HG02938 (cell line): ENCODE measurements around the gene PACS1.

Source experiments
- ATAC-seq: cut with Tn5 transposase; IDR thresholded peaks from one replicate; pipeline ENCODE4 v1.9.1; 2021; ENCODE audit warnings: mild to moderate bottlenecking, moderate library complexity; ENCODE audit not compliant: unreplicated experiment

PACS1 gene

GRCh38 chr11:66176650-66177049 lies 106.6 kb downstream of the PACS1 start:
- no peak for ATAC-seq

DNA sequence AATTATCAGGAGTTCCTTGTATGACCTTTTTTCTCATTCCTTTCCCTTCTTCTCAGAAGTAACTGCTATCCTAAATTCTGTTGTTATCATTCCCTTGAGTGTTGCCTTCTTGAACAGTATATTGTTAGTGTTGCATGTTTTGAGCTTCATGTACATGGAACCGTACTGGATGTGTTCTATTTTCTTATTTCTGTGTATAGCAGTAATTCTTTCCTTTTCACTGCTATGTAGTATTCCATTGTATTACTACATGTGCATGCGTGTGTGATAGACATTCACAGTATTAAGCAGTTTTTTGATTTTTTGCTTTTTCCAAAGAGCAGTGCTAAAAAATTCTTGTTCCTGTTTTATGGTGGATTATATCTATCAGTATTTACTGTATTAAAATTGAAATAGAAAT lies 108.1 kb downstream of the PACS1 start:
- ATAC-seq: no peak

GRCh38 chr11:66178871-66179270 lies 108.8 kb downstream of the PACS1 start:
- no peak for ATAC-seq

DNA sequence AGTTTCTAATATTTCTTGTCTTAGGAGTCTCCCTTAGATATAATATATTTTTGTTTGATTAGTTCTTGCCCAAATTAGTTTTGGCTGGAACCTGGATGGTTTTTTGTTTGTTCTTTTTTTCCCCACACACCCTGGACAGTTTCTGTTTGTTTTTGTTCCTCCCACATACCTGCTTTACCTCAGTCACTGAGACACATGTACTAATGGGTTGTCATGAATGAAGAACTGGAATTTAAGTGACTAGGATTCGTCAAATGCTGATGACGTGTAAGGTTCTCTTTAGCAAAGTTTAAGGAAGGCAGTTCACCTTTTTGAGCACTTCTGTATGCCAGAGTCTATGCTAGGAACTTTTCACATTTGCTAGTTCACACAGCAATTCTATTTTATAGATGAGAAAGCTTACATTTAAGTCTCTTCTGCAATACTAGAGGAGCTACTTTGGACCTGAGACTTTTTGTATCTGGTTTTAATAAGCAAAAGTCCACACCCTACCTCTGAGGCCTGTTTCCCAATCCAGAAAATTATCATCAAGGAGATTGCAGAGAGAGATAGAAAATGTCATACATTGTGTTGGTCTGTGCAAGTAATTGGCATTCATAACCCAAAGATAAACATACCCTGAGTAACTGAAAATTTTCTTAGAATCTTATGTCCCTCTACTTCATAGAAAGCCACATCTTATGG lies 111.7 kb downstream of the PACS1 start:
- no peak for ATAC-seq

DNA sequence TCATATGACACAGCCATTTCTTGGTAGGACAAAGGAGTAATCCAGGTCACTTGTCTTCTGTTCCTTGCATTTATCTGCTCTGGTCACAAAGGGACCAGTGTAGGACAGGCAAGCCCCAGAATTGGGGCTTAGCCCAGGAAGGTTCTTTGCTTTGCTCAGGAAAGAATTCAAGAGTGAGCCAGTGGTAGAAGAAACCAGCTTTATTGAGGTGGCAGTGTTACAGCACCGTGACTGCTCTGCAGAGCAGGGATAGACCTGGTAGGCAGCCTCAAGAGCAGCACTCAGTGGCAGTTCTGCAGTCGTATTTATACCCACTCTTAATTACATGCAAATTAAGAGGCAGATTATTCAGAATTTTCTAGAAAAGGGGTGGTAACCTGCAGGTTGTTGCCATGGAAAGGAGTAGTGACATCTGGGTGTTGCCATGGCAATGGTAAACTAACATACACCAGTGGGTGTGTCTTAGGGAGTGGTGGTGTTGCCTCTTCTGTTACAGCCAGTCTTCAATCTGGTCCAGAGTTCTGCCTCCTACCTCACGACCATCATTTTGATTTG lies 113.5 kb downstream of the PACS1 start:
- no peak for ATAC-seq

GRCh38 chr11:66184728-66185127 lies 114.7 kb downstream of the PACS1 start:
- no peak for ATAC-seq

- ATAC-seq: no peak
Observed at GRCh38 chr11:66186470-66186869, 116.4 kb downstream of the PACS1 start.

- ATAC-seq: no peak
Observed at GRCh38 chr11:66187453-66187852, 117.4 kb downstream of the PACS1 start.

DNA sequence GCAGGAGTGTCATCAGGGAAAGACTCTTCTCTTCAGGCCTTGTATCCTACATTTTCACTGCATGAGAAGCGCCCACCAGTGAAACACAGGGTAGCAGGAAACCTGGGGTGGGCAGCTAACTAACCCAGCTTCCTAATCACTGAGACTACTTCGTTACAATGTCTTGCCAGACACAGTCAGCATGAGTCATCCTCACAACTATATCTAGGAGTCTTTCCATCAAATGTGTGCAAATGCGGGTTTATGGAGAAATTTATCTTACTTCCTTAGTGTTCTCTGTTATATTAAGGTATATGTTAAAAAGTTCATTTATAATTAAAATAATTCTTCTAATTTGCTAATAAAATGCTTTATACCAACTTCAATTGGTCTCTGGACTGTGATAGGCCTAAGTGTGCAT lies 118.5 kb downstream of the PACS1 start:
- no peak for ATAC-seq

GRCh38 chr11:66189031-66189745 lies 119.1 kb downstream of the PACS1 start:
- ATAC-seq: no peak

- ATAC-seq: no peak
Observed at GRCh38 chr11:66190786-66191185, 120.7 kb downstream of the PACS1 start.

DNA sequence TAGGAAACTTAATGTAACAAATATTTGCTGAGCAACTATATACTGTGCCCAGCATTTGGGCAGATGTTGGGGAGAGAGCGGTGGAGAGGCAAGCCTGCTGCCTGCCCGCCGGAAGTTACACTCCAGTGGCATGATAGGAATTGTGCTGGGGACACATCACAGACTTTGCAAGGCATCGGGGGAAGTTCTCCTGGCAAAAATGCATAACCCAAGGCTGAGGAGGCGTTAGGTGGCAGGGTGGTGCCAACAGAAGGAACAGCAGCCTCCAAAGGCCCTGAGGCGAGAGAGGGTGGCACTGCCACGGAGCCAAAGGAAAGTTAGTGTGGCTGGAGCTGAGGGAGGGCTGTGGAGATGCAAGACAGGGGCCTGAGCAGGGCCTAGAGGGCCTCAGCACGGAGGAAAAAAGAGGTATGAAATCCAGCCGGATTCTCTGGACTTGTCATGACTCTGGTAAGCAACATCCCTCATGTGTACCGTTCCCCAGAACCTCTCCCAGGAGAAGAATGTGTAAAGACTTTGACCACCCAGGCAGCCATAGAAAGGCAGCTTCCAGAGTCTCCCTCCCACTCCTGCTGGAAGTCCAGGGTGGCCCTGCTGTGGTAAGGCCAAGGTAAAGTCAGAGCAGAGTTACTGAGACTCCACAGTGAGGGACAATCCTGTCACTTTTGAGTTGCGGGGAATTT lies 122.2 kb downstream of the PACS1 start:
- ATAC-seq: no peak

DNA sequence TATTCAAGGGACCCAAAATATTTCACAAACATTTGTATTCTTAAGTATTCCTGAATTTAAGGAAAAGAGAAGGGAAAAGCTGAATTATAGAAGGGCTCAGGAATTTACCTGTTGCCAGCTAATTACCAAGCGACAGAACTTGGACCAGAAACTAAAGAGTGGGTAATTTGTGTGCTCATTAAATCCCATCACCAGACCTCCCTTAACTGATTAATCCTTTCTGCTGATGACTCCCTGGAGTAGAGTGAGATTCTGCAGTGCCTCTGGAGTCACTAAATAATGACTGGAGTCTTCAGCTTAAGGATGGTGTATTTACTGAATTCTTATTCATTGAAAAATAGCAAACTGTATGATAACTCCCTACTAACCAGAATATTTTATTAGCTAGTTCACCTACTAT lies 124.3 kb downstream of the PACS1 start:
- no peak for ATAC-seq

DNA sequence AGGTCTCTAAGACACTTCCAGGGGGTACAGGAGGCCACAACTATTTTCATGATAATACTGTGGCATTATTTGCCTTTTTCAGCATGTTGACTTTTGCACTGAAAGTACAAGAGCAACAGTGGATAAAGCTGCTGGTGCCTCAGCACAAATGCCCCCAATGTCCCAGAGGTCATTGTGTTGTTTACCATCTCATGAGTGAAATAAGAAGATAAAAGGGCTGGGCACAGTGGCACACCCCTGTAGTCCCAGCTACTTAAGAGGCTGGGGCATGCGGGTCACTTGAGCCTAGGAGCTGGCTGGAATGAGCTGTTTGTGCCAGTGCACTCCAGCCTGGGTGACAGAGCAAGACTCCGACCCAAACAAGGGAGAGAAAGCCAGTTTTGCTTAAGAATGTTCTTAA lies 125.8 kb downstream of the PACS1 start:
- ATAC-seq: no peak

DNA sequence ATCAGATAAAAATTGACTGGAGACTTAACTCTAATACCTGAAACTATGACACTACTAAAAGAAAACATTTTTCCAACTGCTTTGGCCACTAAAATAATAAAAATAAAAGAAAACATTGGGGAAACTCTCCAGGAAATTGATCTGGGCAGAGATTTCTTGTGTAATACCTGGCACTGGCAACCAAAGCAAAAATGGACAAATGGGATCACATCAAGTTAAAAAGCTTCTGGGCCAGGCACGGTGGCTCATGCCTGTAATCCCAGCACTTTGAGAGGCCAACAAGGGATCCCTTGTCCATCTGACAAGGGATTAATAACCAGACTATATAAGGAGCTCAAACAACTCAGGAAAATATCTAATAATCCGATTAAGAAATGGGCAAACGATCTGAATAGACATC lies 133.8 kb downstream of the PACS1 start:
- no peak for ATAC-seq

GRCh38 chr11:66204412-66204811 lies 134.3 kb downstream of the PACS1 start:
- ATAC-seq: no peak

GRCh38 chr11:66207816-66208215 lies 137.7 kb downstream of the PACS1 start:
- no peak for ATAC-seq

- no peak for ATAC-seq
Observed at GRCh38 chr11:66211100-66211499, 141.0 kb downstream of the PACS1 start.

DNA sequence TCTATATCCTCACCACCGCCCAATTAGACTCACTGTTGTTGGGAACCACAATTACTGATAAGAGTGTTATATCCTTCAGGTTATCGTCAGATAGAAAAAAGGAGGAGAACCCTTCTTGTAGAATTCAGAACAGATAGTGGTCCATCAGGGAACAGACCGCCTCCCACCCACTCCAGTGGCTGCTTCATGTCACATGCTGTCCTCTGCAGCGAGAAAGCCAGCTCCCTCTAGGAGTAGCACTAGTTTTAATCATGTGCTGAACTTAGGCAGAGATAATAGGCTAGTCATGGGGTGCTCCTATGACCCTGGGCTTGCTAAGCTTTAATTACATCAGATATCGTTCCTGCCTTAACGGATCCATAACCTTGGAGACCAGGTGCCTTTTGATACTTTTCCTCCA lies 146.8 kb downstream of the PACS1 start:
- ATAC-seq: no peak

DNA sequence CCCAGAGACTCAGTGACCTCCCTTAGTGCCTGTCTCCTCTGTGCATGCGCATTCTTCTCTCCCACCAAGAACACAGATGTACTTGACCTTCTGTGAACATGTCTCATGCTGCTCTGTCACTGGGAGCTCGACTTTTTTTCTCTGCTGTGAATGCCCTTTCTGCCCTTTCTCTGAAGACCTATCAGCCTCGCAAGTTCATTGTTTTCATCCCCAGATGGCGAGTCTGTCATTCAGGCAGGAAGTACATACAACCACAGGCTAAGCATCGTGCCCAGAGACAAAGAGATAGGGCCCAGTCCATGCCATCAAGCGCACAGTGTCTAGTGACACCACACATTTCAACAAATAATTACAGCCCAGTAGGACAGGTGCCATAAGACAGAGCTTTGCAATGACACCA lies 148.0 kb downstream of the PACS1 start:
- ATAC-seq: no peak

DNA sequence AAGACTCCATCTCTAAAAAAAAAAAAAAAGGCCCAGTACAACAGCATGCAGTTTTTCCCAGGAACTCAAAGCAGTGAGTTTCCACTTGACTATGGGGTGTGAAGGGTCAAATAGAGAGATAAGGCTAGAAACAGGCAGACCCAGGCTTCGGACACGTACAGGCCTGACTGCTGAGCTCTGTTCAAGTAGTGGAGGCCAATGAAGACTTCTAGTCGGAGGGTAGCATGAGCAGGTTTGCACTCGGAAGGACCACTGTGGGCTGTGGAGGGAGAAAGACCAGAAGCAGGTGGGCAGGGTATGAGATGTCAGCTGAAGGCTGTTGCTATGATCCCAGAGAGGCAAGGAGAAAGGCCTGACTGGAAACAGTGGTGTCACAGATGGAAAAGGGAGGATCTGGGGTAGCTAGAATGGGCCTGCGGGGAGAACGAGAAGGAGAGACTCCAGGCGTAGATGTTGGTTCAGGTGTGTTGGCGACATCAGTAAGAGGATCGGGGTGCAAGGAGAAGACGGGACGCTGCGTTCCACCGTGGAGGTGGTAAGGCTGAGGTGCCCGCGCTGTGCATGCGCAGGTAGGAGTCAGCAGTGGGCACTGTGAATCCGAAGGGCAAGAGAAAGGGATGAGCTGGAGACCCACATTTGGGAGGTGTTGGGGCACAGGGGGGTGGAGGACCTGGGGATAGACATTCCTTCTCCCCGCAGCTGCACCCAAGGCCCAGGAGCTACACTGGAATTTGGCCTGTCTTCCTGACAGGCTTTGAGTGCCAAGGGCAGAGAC lies 149.0 kb downstream of the PACS1 start:
- no peak for ATAC-seq
